ENCODE measurements around the gene EFR3B. TPM values are rescaled to one million over a fixed set of nuclear protein-coding genes. Genes with fewer than 3 reads are reported as not detected.

Gene EFR3B
- total and polyA plus RNA-seq, 2 of the 13 experiments (the other 11 are each of a cell fraction or from before 2014, with no cell fraction given), result 0.42 TPM

DNA sequence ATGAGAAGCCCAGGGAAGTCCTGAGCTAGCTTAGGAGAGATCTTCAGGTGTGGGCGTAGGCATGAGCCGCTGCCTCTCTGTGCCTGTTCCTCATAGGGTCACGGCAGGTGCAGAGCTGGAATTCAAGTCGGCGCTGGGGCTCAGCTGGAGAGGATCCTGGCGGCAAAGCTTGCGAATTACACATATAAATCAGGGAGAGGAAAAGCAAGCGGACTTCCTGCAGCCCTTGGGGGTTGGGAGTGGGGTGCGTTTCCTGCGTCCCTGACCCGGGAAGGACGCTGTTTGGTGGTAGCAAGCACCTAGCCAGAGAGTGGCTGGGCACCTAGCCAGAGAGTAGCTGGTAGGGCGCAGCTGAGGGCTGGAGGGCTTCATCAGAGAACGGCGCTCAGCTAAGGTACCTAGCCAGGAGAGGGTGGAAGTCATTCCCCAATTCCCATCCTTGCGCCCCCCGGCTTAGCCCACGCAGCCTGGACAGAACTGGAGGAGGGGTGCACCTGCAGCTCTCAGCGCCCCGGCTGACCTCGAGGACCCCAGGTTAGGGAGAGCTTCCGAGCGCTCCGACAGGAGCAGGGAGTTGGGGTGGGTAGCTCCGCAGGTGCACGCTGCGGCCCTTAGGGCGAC, 459 bp upstream of the EFR3B start (continued):
- TF ChIP-seq ZNF350 (CRISPR knock-in tag; IDR thresholded peaks at IDR 0.05; ENCODE audit: borderline replicate concordance, low read depth) (peak; percentile 75; the same call in 1 of the 2 replicates), ZNF235 (CRISPR knock-in tag; IDR thresholded peaks at IDR 0.05; ENCODE audit: borderline replicate concordance) (no peak), SMYD3 (CRISPR knock-in tag; IDR thresholded peaks at IDR 0.05) (no peak), ZFP36L1 (CRISPR knock-in tag; IDR thresholded peaks at IDR 0.05) (no peak), ZNF124 (CRISPR knock-in tag; IDR thresholded peaks at IDR 0.05) (no peak)
- TF ChIP-seq, protein P1, sequence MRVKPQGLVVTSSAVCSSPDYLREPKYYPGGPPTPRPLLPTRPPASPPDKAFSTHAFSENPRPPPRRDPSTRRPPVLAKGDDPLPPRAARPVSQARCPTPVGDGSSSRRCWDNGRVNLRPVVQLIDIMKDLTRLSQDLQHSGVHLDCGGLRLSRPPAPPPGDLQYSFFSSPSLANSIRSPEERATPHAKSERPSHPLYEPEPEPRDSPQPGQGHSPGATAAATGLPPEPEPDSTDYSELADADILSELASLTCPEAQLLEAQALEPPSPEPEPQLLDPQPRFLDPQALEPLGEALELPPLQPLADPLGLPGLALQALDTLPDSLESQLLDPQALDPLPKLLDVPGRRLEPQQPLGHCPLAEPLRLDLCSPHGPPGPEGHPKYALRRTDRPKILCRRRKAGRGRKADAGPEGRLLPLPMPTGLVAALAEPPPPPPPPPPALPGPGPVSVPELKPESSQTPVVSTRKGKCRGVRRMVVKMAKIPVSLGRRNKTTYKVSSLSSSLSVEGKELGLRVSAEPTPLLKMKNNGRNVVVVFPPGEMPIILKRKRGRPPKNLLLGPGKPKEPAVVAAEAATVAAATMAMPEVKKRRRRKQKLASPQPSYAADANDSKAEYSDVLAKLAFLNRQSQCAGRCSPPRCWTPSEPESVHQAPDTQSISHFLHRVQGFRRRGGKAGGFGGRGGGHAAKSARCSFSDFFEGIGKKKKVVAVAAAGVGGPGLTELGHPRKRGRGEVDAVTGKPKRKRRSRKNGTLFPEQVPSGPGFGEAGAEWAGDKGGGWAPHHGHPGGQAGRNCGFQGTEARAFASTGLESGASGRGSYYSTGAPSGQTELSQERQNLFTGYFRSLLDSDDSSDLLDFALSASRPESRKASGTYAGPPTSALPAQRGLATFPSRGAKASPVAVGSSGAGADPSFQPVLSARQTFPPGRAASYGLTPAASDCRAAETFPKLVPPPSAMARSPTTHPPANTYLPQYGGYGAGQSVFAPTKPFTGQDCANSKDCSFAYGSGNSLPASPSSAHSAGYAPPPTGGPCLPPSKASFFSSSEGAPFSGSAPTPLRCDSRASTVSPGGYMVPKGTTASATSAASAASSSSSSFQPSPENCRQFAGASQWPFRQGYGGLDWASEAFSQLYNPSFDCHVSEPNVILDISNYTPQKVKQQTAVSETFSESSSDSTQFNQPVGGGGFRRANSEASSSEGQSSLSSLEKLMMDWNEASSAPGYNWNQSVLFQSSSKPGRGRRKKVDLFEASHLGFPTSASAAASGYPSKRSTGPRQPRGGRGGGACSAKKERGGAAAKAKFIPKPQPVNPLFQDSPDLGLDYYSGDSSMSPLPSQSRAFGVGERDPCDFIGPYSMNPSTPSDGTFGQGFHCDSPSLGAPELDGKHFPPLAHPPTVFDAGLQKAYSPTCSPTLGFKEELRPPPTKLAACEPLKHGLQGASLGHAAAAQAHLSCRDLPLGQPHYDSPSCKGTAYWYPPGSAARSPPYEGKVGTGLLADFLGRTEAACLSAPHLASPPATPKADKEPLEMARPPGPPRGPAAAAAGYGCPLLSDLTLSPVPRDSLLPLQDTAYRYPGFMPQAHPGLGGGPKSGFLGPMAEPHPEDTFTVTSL (CRISPR knock-in tag; IDR thresholded peaks at IDR 0.05; ENCODE audit: borderline replicate concordance), result no peak
- TF ChIP-seq, protein P2, sequence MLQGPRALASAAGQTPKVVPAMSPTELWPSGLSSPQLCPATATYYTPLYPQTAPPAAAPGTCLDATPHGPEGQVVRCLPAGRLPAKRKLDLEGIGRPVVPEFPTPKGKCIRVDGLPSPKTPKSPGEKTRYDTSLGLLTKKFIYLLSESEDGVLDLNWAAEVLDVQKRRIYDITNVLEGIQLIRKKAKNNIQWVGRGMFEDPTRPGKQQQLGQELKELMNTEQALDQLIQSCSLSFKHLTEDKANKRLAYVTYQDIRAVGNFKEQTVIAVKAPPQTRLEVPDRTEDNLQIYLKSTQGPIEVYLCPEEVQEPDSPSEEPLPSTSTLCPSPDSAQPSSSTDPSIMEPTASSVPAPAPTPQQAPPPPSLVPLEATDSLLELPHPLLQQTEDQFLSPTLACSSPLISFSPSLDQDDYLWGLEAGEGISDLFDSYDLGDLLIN (CRISPR knock-in tag; IDR thresholded peaks at IDR 0.05; ENCODE audit: borderline replicate concordance), result no peak
- TF ChIP-seq, protein P3, sequence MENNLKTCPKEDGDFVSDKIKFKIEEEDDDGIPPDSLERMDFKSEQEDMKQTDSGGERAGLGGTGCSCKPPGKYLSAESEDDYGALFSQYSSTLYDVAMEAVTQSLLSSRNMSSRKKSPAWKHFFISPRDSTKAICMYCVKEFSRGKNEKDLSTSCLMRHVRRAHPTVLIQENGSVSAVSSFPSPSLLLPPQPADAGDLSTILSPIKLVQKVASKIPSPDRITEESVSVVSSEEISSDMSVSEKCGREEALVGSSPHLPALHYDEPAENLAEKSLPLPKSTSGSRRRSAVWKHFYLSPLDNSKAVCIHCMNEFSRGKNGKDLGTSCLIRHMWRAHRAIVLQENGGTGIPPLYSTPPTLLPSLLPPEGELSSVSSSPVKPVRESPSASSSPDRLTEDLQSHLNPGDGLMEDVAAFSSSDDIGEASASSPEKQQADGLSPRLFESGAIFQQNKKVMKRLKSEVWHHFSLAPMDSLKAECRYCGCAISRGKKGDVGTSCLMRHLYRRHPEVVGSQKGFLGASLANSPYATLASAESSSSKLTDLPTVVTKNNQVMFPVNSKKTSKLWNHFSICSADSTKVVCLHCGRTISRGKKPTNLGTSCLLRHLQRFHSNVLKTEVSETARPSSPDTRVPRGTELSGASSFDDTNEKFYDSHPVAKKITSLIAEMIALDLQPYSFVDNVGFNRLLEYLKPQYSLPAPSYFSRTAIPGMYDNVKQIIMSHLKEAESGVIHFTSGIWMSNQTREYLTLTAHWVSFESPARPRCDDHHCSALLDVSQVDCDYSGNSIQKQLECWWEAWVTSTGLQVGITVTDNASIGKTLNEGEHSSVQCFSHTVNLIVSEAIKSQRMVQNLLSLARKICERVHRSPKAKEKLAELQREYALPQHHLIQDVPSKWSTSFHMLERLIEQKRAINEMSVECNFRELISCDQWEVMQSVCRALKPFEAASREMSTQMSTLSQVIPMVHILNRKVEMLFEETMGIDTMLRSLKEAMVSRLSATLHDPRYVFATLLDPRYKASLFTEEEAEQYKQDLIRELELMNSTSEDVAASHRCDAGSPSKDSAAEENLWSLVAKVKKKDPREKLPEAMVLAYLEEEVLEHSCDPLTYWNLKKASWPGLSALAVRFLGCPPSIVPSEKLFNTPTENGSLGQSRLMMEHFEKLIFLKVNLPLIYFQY (CRISPR knock-in tag; IDR thresholded peaks at IDR 0.05; ENCODE audit: borderline replicate concordance), result no peak
- TF ChIP-seq, protein P4, sequence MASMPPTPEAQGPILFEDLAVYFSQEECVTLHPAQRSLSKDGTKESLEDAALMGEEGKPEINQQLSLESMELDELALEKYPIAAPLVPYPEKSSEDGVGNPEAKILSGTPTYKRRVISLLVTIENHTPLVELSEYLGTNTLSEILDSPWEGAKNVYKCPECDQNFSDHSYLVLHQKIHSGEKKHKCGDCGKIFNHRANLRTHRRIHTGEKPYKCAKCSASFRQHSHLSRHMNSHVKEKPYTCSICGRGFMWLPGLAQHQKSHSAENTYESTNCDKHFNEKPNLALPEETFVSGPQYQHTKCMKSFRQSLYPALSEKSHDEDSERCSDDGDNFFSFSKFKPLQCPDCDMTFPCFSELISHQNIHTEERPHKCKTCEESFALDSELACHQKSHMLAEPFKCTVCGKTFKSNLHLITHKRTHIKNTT (CRISPR knock-in tag; IDR thresholded peaks at IDR 0.05), result no peak
- TF ChIP-seq, protein P5, sequence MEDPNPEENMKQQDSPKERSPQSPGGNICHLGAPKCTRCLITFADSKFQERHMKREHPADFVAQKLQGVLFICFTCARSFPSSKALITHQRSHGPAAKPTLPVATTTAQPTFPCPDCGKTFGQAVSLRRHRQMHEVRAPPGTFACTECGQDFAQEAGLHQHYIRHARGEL (CRISPR knock-in tag; IDR thresholded peaks at IDR 0.05), result no peak
- TF ChIP-seq, protein P6, sequence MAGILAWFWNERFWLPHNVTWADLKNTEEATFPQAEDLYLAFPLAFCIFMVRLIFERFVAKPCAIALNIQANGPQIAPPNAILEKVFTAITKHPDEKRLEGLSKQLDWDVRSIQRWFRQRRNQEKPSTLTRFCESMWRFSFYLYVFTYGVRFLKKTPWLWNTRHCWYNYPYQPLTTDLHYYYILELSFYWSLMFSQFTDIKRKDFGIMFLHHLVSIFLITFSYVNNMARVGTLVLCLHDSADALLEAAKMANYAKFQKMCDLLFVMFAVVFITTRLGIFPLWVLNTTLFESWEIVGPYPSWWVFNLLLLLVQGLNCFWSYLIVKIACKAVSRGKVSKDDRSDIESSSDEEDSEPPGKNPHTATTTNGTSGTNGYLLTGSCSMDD (CRISPR knock-in tag; IDR thresholded peaks at IDR 0.05), result no peak
- TF ChIP-seq, protein P7, sequence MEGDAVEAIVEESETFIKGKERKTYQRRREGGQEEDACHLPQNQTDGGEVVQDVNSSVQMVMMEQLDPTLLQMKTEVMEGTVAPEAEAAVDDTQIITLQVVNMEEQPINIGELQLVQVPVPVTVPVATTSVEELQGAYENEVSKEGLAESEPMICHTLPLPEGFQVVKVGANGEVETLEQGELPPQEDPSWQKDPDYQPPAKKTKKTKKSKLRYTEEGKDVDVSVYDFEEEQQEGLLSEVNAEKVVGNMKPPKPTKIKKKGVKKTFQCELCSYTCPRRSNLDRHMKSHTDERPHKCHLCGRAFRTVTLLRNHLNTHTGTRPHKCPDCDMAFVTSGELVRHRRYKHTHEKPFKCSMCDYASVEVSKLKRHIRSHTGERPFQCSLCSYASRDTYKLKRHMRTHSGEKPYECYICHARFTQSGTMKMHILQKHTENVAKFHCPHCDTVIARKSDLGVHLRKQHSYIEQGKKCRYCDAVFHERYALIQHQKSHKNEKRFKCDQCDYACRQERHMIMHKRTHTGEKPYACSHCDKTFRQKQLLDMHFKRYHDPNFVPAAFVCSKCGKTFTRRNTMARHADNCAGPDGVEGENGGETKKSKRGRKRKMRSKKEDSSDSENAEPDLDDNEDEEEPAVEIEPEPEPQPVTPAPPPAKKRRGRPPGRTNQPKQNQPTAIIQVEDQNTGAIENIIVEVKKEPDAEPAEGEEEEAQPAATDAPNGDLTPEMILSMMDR (CRISPR knock-in tag; IDR thresholded peaks at IDR 0.05), result 0 out of 2 replicates have a peak, but pooled peaks have one; percentile 8
